IPS DF 6.9 (cell line): ENCODE data around the gene OOSP2.
"Not testable (repeated sequence)": the region's sequence is repeated elsewhere in the genome, so short reads cannot be mapped to it uniquely, and the experiment has no call there.

Experiments
- DNase-seq: peaks from one replicate; pipeline ENCODE4 v3.0.0-alpha.2; 2013; ENCODE audit warnings: low read depth, low spot score
- H3K27ac ChIP-seq: one replicate; pipeline ENCODE4 v1.5.1; 2013; ENCODE audit warnings: low read length, control low read depth
- H3K27me3 ChIP-seq: 2 replicates; pipeline ENCODE4 v1.6.1; 2013; ENCODE audit warnings: mild to moderate bottlenecking, low read length; ENCODE audit not compliant: control insufficient read depth, insufficient read depth
- H3K36me3 ChIP-seq: 2 replicates; pipeline ENCODE4 v1.6.1; 2013; ENCODE audit warnings: low read length; ENCODE audit not compliant: control insufficient read depth, insufficient read depth
- H3K4me1 ChIP-seq: 2 replicates; pipeline ENCODE4 v1.6.1; 2013; ENCODE audit warnings: low read length; ENCODE audit not compliant: control insufficient read depth, insufficient read depth
- H3K4me3 ChIP-seq: 2 replicates; pipeline ENCODE4 v1.5.1; 2013; ENCODE audit warnings: mild to moderate bottlenecking, low read length
- H3K9me3 ChIP-seq: 2 replicates; pipeline ENCODE4 v1.6.1; 2013; ENCODE audit warnings: low read length, inconsistent platforms; ENCODE audit not compliant: control insufficient read depth, insufficient read depth
- WGBS: extraction: QIAGEN DNeasy Blood & Tissue Kit; methylation state at CpG from one replicate; pipeline ENCODE4 v1.1.7; 2013; ENCODE audit warnings: mixed read lengths, missing lambda C conversion rate; ENCODE audit not compliant: insufficient read length, insufficient coverage; 5-methylcytosine and 5-hydroxymethylcytosine counted together

OOSP2 gene

GRCh38 chr11:60050422-60050821 lies 10.2 kb downstream of the OOSP2 start:
- H3K36me3 ChIP-seq, H3K4me1 ChIP-seq, DNase-seq, H3K27ac ChIP-seq, H3K9me3 ChIP-seq, H3K4me3 ChIP-seq, H3K27me3 ChIP-seq: not testable (repeated sequence)

- no CpG with 5 or more reads among the region's 3 CpGs for WGBS
- not testable (repeated sequence) for DNase-seq, H3K4me1 ChIP-seq, H3K27me3 ChIP-seq, H3K27ac ChIP-seq, H3K9me3 ChIP-seq, H3K36me3 ChIP-seq, H3K4me3 ChIP-seq
Measured at GRCh38 chr11:60050839-60051238, 10.6 kb downstream of the OOSP2 start.

- no peak for DNase-seq
- no peaks in the 10 kb centered on the region for H3K9me3 ChIP-seq
- no peaks in the 10 kb centered on the region for H3K27me3 ChIP-seq
- H3K27ac ChIP-seq: no peak within 1 kb of the TSS
- no peaks in the 10 kb centered on the region for H3K4me1 ChIP-seq
- H3K36me3 ChIP-seq: no peaks in the 10 kb centered on the region
- WGBS: no CpG with 5 or more reads among the region's 8 CpGs
- H3K4me3 ChIP-seq: no peak within 1 kb of the TSS
Measured at GRCh38 chr11:60056349-60056969, 16.2 kb downstream of the OOSP2 start, which contains the start of gene MS4A3. MS4A3 (plus strand) TSS chr11:60056665; CDS start chr11:60061161, 4,496 bp downstream.

- Histone ChIP-seq H3K27ac (no peak overlapping the region), H3K4me3 (no peak overlapping the region), H3K27me3 (no peaks in the 10 kb centered on the region), H3K9me3 (no peaks in the 10 kb centered on the region), H3K4me1 (no peaks in the 10 kb centered on the region), H3K36me3 (no peaks in the 10 kb centered on the region)
- no peak for DNase-seq
- WGBS: no CpG with 5 or more reads among the region's 3 CpGs
Measured at GRCh38 chr11:60059052-60059451, 18.8 kb downstream of the OOSP2 start.

- no peaks in the 10 kb centered on the region for H3K4me1 ChIP-seq
- H3K36me3 ChIP-seq: no peaks in the 10 kb centered on the region
- H3K4me3 ChIP-seq: no peak overlapping the region
- no peak overlapping the region for H3K27ac ChIP-seq
- no CpG with 5 or more reads among the region's 4 CpGs for WGBS
- no peak for DNase-seq
- H3K9me3 ChIP-seq: no peaks in the 10 kb centered on the region
- H3K27me3 ChIP-seq: no peaks in the 10 kb centered on the region
Measured at GRCh38 chr11:60059521-60060240, 19.5 kb downstream of the OOSP2 start.

GRCh38 chr11:60064111-60064510 lies 23.9 kb downstream of the OOSP2 start:
- Histone ChIP-seq H3K4me3 (no peak overlapping the region), H3K27ac (no peak overlapping the region), H3K4me1 (no peaks in the 10 kb centered on the region), H3K9me3 (no peaks in the 10 kb centered on the region), H3K27me3 (no peaks in the 10 kb centered on the region), H3K36me3 (no peaks in the 10 kb centered on the region)
- no peak for DNase-seq
- WGBS: no CpG with 5 or more reads among the region's 1 CpG

GRCh38 chr11:60065801-60066200 lies 25.6 kb downstream of the OOSP2 start:
- H3K36me3 ChIP-seq: no peaks in the 10 kb centered on the region
- DNase-seq: no peak
- H3K27me3 ChIP-seq: no peaks in the 10 kb centered on the region
- no peak overlapping the region for H3K27ac ChIP-seq
- WGBS: no CpG with 5 or more reads among the region's 1 CpG
- no peaks in the 10 kb centered on the region for H3K9me3 ChIP-seq
- H3K4me1 ChIP-seq: no peaks in the 10 kb centered on the region
- H3K4me3 ChIP-seq: no peak overlapping the region

- H3K27ac ChIP-seq: no peak overlapping the region
Measured at GRCh38 chr11:60069450-60069849, 29.2 kb downstream of the OOSP2 start.

GRCh38 chr11:60071644-60072043 lies 31.4 kb downstream of the OOSP2 start:
- no CpG with 5 or more reads among the region's 6 CpGs for WGBS
- H3K4me3 ChIP-seq, H3K27me3 ChIP-seq, H3K27ac ChIP-seq, H3K4me1 ChIP-seq, H3K9me3 ChIP-seq, DNase-seq, H3K36me3 ChIP-seq: not testable (repeated sequence)

More at GRCh38 chr11:60069450-60069849, 29.2 kb downstream of the OOSP2 start:
- DNase-seq: no peak
- Histone ChIP-seq H3K4me1 (no peaks in the 10 kb centered on the region), H3K9me3 (no peaks in the 10 kb centered on the region), H3K4me3 (no peak overlapping the region), H3K36me3 (no peaks in the 10 kb centered on the region), H3K27me3 (no peaks in the 10 kb centered on the region)
- no CpG with 5 or more reads among the region's 2 CpGs for WGBS

- Histone ChIP-seq H3K9me3 (no peaks in the 10 kb centered on the region), H3K27ac (no peak overlapping the region), H3K4me3 (no peak overlapping the region), H3K27me3 (no peaks in the 10 kb centered on the region), H3K36me3 (no peaks in the 10 kb centered on the region), H3K4me1 (no peaks in the 10 kb centered on the region)
- DNase-seq: no peak
- WGBS: no CpG with 5 or more reads among the region's 15 CpGs
Measured at GRCh38 chr11:60077216-60077817, 37.1 kb downstream of the OOSP2 start.
